HG03469 (cell line): ENCODE data around the gene SOD1.
A peak's percentile ranks its signal among the peaks of the same experiment; 100 is the strongest.
"Not testable (repeated sequence)": the region's sequence is repeated elsewhere in the genome, so short reads cannot be mapped to it uniquely, and the experiment has no call there.

Experiments
- ATAC-seq: cut with Tn5 transposase; IDR thresholded peaks from one replicate; pipeline ENCODE4 v1.9.1; 2021; ENCODE audit warnings: mild to moderate bottlenecking, moderate library complexity, moderate number of reproducible peaks; ENCODE audit not compliant: unreplicated experiment

SOD1 gene

DNA sequence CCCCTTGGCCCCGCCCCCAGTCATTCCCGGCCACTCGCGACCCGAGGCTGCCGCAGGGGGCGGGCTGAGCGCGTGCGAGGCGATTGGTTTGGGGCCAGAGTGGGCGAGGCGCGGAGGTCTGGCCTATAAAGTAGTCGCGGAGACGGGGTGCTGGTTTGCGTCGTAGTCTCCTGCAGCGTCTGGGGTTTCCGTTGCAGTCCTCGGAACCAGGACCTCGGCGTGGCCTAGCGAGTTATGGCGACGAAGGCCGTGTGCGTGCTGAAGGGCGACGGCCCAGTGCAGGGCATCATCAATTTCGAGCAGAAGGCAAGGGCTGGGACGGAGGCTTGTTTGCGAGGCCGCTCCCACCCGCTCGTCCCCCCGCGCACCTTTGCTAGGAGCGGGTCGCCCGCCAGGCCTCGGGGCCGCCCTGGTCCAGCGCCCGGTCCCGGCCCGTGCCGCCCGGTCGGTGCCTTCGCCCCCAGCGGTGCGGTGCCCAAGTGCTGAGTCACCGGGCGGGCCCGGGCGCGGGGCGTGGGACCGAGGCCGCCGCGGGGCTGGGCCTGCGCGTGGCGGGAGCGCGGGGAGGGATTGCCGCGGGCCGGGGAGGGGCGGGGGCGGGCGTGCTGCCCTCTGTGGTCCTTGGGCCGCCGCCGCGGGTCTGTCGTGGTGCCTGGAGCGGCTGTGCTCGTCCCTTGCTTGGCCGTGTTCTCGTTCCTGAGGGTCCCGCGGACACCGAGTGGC is at the start of gene SOD1:
Gene SOD1 (plus strand): TSS at position 158 of the 723 bp plus-strand sequence. CDS start 77 bp downstream, at position 235.
- peak; percentile 86 for ATAC-seq

DNA sequence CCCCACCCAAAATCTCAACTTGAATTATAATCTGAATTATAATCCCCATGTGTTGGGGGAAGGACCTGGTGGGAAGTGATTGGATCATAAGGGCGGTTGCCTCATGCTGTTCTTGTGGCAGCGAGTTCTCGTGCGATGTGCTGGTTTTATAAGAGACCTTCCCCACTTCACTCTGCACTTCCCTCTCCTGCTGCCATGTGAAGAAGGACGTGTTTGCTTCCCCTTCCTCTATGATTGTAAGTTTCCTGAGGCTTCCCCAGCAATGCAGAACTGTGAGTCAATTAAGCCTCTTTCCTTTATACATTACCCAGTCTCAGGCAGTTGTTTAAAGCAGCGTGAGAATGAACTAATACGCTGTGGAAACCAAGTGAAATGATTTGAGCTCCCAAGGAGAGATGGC is 48.0 kb upstream of the SOD1 start:
- ATAC-seq = no peak

DNA sequence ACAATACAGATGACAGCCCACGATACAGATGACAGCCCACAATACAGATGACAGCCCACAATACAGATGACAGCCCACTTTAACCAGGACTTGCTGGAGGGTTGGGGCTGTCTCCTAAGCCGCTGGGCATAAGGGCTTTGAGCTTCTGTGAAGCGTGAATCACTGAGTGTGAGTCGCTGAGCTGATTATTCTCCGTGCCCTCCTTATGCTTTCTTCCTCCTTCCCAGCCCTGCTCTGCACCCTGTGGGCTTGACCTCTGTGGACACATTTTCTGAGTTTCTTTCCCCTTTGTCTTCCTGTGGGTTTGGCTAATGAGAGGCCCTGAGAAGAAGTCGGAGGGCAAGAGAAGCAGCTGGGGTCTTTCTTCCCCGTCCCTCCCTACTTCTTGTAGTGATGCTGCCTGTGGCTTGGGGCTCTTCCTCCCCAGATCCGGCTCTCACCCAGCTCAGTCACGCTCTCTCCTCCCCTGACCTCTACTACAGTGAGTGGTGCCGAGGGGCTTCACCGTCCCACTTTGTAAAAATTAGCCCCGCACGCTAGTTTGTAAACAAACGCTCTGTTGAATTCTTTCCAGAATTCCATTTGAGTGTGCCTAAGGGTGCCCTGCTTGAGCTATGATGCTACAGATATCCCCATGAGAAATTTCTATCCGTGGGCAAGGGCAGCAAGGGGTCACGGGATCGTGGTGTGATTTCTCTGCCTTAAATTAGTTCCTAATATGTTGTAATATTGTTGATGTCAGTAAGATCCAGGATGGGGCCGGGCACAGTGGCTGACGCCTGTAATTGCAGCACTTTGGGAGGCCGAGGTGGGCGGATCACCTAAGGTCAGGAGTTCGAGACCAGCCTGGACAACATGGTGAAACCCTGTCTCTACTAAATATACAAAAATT is 46.4 kb upstream of the SOD1 start:
- no peak for ATAC-seq

DNA sequence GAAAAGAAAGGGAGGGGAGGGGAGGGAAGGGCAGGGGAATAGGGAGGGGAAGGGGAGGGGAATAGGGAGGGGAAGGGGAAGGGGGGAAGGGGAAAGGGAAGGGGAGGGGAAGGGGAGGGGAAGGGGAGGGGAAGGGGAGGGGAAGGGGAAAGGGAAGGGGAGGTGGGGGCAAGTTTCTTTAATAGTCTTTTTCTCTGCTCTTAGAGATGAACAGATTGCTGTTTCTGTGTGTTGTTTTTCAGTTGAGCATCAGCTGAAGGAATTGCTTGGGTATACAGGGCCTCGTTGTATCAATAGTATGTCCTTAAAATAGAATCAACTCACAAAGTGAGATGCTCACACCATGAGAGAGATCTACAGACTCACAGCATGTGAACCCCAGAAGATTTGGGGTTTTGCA is 44.8 kb upstream of the SOD1 start:
- no peak for ATAC-seq

DNA sequence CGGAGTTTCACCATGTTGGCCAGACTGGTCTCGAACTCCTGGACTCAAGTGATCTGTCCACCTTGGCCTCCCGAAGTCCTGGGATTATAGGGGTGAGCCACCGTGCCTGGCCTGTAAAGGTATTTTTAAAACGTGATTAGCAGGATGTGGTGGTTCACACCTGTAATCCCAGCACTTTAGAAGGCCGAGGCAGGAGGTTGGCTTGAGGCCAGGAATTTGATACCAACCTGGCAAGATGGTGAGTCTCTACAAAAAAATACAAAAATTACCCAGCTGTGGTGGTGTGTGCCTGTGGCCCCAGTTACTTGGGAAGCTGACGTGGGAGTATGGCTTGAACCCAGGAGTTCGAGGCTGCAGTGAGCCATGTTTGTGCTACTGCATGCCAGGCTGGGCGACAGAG is 43.3 kb upstream of the SOD1 start:
- ATAC-seq = no peak

DNA sequence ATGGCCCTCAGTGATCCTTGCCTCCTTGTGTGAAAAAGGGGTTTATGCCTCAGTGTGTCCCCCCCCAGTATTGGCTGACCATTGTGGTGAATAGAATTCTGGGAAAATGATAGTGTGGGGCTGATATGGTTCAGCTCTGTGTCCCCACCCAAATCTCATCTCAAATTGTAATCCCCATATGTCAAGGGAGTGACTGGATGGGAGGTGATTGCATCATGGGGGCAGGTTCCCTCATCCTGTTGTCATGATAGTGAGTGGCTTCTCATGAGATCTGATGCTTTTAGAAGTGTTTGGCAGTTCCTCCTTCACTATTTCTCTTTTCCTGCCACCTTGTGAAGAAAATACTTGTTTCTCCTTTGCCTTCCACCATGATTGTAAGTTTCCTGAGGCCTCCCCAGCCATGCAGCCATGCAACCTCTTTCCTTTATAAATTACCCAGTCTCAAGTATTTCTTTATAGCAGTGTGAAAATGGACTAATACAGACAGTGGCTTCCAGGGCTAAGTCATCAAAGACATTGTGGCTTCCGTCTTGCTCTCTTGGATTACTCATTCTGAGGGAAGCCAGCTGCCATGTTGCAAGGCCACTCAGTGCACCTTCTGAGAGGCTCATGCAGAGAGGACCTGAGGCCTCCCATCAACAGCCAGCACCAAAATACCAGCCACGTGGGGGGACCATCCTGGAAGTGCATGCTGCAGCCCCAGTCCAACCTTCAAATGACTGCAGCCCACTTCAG is 40.6 kb upstream of the SOD1 start:
- no peak for ATAC-seq

DNA sequence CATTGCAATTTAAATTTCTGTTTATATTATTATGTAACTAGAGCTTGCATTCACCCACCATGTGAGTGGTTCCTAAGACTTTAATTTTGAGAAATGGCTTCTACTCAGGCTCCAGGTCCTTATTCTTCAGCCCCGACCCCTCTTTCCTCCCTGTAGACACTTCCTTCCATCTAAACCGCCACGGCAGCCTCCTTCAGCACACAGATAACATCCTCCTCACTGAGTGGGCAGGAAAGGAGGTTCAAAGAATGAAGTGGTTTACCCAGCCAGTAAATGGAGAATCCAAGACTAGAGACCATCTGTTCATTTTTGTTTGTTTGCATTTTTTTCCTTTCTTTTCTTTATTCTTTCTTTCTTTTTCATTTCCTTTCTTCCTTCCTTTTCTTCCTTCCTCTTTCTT is 37.1 kb upstream of the SOD1 start:
- ATAC-seq = no peak

DNA sequence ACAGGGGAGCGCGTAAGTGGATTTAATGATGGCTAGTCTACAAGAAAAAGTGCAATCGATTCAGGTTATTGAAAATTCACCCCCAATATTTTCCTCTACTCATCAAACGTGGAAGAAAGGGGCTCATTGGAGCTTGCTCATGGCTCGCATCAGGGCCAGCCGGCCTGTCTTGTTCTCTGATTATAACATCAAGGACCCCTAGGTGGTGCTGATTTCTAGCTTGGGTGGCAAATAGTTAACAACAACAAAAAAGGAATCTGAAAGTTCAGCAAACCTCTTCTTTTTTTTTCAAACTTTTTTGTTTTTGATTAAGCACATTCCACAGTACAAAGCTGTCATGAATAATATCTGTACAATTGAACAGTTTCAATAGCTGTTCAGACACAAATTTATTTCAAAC is 35.8 kb upstream of the SOD1 start:
- no peak for ATAC-seq

DNA sequence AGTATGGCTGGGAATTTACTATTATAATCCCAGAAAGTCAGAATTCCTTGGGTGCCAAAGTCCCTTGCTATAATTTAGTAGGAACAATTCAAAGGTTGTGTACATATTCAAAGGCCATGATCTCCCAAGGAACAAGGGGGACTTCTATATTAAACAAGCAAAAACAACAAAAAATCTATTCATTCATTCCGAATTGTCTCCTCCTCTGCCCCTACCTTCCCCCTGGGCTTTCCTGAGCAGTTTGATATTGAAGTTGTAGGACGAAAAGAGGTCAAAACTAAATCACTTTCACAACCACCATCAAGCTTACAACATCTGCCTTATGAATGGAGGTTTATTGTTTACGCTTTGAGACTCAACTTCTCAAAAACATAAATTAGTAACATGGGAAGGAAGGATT is 35.3 kb upstream of the SOD1 start:
- ATAC-seq = no peak

DNA sequence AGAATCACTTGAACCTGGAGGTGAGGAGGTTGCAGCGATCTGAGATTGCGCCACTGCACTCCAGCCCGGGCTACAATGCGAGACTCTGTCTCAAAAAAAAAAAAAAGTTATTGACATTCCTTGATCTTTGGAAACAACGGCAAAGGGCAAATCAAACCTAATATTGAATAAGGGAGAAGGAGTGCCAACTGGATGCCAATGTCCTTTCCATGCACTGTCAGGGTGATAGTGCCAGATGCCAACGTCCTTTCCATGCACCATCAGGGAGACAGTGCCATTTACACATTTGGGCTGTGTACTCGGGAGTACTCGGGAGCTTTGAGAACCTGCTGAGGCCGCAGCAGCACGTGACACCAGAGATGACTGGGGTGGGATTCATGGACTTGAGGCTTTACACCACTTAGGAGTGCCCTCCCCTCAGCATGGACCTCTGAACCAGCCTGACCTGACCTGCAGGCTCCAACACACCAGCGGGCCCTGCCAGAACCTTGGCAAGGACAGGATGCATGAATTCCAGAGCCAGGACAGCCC is 34.5 kb upstream of the SOD1 start:
- no peak for ATAC-seq

DNA sequence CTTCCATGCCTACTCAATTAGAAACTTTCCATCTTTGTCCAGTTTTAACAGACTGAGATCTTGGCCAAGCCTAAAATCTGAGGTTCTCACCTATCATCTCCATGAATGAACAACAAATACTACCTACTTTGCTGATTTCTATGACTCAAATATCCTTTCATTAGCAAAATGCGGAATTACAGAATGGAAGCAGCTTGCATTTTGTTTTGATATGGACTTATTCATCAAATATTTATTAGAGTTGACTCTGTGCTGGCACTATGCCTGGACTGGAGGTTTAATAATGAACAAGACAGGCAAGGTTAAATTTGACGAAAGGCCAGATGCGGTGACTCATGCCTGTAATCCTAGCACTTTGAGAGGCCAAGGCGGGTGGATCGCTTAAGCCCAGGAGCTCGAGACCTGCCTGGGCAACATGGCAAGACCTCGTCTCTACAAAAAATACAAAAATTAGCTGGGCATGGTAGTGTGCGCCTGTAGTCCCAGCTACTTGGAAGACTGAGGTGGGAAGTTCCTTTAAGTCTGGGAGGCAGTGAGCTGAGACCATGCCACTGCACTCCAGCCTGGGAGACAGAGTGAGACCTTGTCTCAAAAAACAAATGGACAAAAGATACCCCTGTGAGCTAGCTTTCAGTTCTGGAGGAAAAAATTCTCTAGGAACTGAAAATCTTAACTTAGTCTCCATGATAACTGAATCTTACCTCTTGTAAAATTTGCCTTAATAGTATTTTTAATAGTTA is 29.4 kb upstream of the SOD1 start:
- no peak for ATAC-seq

DNA sequence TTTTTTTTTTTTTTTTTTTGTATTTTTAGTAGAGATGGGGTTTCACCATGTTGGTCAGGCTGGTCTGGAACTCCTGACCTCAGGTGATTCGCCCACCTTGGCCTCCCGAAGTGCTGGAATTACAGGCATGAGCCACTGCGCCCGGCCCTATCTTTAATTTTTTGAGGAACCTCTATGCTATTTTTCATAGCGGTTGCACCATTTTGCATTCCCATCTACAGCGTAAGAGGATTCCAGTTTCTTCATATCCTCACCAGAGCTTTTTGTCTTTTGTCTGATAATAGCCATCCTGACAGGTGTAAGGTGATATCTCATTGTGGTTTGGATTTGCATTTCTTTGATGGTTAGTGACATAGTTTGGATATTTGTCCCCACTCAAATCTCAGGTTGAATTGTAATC is 27.6 kb upstream of the SOD1 start:
- not testable (repeated sequence) for ATAC-seq

DNA sequence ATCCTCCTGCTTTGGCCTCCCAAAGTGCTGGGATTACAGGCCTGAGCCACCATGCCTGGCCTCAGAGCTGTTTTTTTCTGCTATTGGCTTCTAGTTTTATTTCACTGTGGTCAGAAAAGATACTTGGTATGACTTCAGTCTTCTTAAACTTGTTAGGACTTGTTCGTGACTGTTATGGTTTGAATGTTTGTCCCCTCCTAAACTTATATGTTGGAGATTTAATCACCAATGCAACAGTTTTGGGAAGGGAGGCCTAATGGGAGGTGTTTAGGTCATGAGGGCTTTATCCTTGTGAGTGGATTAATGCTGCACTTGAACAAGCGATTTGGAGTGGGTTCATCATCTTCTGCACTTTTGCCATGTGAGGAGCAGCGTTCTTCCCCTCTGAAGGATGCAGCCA is 24.5 kb upstream of the SOD1 start:
- ATAC-seq = no peak

DNA sequence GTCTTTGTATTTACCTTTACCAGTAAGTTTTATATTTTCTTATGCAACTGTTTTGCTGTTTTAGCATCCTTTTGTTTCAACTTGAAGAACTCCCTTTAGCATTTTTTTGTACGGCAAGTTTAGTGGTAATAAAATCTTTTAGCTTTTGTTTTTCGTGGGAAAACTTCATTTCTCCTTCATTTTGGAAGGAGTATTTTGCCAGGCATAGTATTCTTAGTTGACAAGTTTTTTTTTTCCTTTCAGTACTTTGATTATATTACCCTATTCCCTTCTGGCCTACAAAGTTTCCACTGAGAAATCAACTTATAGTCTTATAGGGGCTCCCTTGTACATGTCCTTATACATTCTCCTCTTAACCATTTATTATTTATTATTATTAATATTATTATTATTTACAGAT is 22.6 kb upstream of the SOD1 start:
- ATAC-seq = no peak

DNA sequence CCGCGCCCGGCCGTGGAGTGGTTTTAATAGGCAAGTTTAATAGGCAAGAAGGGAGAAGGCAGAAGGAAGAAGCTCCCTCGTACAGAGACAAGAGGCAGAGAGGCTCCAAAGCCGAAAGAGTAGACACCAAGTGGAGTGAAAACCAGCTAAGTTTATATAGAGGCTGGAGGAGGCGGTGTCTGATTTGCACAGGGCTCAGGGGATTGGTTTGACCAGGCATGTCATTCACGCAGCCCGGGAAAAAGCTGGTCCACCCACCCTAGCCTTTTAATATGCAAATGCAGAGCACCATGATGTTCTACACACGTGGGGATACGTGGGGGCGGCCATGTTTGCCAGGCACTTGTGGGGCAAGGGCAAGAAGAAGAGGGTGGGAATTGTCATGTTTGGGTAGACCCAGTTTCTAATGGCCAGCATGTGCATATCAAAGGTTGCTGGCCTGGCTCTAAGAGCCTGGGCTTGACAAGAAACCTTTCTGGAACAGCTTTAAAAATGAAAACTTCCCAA is 18.0 kb upstream of the SOD1 start:
- ATAC-seq = no peak

DNA sequence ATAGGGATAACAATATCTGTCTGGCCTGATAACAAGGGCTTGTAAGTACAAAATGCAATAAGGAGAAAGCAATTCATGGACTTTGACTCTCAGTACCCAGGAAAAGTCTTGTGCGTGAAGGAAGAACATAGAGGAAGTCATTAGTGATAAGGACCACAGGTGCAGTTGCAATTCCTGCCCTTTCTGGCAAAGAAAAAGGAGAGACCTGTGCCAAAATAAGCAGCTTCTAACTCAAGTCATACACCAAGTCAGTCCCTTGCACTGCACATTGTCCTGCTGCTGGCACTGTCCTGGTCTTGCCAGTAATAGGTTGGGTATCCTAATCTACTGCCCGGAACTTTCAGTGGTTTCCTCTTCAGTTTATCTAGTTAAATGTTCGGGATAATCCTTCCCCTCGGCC is 14.8 kb upstream of the SOD1 start:
- ATAC-seq = no peak

DNA sequence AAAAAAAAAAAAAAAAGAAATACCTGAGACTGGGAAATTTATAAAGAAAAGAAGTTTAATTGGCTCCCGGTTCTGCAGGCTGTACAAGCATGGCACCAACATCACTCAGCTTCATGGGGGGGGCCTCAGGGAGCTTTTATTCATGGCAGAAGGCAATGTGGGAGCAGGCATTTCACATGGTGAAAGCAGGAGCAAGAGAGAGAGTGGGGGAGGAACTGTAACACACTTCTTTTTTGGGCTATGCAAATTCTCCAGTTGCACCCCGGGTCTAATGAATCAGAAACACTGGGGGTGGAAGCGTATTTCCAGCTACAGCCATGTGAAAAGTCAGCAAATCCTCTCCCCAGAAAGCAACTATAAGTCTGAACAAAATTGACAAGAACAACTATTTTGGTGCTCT is 11.8 kb upstream of the SOD1 start:
- ATAC-seq = no peak

DNA sequence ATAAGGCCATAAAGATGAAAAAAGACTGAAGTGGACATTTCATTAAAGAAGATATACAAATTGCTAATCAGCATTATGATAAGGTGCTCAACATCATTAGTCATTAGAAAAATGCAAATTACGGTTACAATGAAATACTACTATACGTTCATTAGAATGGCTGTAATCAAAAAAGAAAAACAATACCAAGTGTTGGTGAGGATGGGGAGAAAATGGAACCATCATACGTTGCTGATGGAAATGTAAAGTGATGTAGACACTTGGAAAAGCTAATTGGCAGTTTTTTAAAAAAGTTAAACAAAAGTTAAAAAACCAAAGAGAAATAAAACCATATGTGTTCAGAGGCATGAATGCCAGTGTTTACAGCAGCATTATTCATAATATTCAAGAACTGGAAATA is 8.6 kb upstream of the SOD1 start:
- no peak for ATAC-seq

DNA sequence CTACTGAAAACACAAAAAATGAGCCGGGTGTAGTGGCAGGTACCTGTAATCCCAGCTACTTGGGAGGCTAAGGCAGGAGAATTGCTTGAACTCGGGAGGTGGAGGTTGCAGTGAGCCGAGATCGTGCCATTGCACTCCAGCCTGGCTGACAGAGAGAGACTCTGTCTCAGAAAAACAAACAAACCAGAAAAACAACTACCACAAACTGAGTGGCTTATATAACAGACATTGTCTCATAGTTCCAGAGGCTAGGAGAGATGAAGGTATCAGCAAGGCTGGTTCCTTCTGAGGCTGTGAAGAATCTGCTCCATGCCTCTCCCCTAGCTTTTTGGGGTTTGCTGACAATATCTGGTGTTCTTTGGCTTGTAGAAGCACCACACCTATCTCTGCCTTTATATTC is 8.0 kb upstream of the SOD1 start:
- not testable (repeated sequence) for ATAC-seq

DNA sequence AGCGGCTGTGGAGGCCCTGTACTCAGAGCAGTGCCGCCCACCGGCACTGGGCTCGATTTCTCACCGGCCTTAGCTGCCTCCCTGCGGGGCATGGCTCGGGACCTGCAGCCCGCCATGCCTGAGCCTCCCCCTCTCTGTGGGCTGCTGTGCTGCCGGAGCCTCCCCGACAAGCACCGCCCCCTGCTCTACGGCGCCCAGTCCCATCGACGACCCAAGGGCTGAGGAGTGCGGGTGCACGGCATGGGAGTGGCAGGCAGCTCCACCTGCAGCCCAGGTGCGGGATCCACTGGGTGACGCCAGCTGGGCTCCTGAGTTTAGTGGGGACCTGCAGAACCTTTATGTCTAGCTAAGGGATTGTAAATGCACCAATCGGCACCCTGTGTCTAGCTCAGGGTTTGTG is 5.2 kb upstream of the SOD1 start:
- ATAC-seq = no peak
